H1 (cell line): ENCODE results near the gene STIM1. TPM values are rescaled to one million over a fixed set of nuclear protein-coding genes. Genes with fewer than 3 reads are reported as not detected.

Experiments used
- CHD2 ChIP-seq: IDR thresholded peaks from 2 replicates; pipeline ENCODE4 v1.6.1; 2012; ENCODE audit warnings: low read length, improper control_type of control experiment
- CREB1 ChIP-seq: IDR thresholded peaks from 2 replicates; pipeline ENCODE4 v1.6.1; 2012; ENCODE audit warnings: inconsistent platforms
- HDAC6 ChIP-seq: IDR thresholded peaks from one replicate; pipeline ENCODE4 v1.7.1; 2012; ENCODE audit warnings: low read depth, mild to moderate bottlenecking, inconsistent platforms, low read length, moderate library complexity
- RAD21 ChIP-seq, 2 experiments: IDR thresholded peaks in 1 of 2; conservative IDR thresholded peaks in 1 of 2; 2 replicates each; pipeline ENCODE4 v1.6.1; 2011; ENCODE audit warnings: low read depth in 2 of 2, low read length in 2 of 2, improper control_type of control experiment in 1 of 2, inconsistent platforms in 1 of 2, mild to moderate bottlenecking in 1 of 2, moderate library complexity in 1 of 2
- SRF ChIP-seq: IDR thresholded peaks from 2 replicates; pipeline ENCODE4 v1.6.1; 2011; ENCODE audit warnings: mild to moderate bottlenecking, low read depth, low read length, moderate library complexity
- polyA plus RNA-seq, 7 experiments: library from polyadenylated mRNA; depleted of rRNA in 3 of 7; stranded (reverse) in 5 of 7; unstranded in 2 of 7; fragments of >200 nt in 5 of 7; fragments of 200-250 nt in 2 of 7; gene quantifications; 1 replicate in 5 of 7; 2 replicates in 1 of 7; 4 replicates in 1 of 7; pipeline versions ENCODE4 v1.2.1 to v1.2.3, GENCODE V29; 2011 to 2013; ENCODE audit warnings: missing spikeins in 2 of 7, mixed read lengths in 2 of 7
- total RNA-seq: library from RNA; stranded (reverse); fragmentation: NEBNext Ultra II Directional; extraction: Animal tissue kit (Norgen Biotek cat#: 25700); gene quantifications from 2 replicates; pipeline ENCODE4 v1.2.1, GENCODE V29; 2021
- TF ChIP-seq, protein P1 (sequence below): fragments of 300-600 bp; sonication (generic); IDR thresholded peaks from 2 replicates; pipeline ENCODE4 v1.7.1; 2012; ENCODE audit warnings: low read length, moderate library complexity, mild to moderate bottlenecking, inconsistent platforms; ENCODE audit not compliant: insufficient replicate concordance

The STIM1 gene
- total and polyA plus RNA-seq, 2 of the 8 experiments (the other 6 are each of a cell fraction or from before 2014, with no cell fraction given): 11.1 to 12.2 TPM

DNA sequence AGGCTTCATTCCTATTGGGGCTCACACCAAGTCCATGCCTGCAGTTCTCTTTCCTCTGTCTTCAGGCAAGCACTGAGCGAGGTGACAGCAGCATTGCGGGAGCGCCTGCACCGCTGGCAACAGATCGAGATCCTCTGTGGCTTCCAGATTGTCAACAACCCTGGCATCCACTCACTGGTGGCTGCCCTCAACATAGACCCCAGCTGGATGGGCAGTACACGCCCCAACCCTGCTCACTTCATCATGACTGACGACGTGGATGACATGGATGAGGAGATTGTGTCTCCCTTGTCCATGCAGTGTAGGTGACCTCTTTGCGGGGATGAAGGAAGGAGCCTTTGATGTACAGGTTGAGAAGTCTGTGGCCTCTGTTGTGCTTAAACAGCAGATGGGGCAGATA, 227.7 kb downstream of the STIM1 start (continued):
- TF ChIP-seq, protein P1, sequence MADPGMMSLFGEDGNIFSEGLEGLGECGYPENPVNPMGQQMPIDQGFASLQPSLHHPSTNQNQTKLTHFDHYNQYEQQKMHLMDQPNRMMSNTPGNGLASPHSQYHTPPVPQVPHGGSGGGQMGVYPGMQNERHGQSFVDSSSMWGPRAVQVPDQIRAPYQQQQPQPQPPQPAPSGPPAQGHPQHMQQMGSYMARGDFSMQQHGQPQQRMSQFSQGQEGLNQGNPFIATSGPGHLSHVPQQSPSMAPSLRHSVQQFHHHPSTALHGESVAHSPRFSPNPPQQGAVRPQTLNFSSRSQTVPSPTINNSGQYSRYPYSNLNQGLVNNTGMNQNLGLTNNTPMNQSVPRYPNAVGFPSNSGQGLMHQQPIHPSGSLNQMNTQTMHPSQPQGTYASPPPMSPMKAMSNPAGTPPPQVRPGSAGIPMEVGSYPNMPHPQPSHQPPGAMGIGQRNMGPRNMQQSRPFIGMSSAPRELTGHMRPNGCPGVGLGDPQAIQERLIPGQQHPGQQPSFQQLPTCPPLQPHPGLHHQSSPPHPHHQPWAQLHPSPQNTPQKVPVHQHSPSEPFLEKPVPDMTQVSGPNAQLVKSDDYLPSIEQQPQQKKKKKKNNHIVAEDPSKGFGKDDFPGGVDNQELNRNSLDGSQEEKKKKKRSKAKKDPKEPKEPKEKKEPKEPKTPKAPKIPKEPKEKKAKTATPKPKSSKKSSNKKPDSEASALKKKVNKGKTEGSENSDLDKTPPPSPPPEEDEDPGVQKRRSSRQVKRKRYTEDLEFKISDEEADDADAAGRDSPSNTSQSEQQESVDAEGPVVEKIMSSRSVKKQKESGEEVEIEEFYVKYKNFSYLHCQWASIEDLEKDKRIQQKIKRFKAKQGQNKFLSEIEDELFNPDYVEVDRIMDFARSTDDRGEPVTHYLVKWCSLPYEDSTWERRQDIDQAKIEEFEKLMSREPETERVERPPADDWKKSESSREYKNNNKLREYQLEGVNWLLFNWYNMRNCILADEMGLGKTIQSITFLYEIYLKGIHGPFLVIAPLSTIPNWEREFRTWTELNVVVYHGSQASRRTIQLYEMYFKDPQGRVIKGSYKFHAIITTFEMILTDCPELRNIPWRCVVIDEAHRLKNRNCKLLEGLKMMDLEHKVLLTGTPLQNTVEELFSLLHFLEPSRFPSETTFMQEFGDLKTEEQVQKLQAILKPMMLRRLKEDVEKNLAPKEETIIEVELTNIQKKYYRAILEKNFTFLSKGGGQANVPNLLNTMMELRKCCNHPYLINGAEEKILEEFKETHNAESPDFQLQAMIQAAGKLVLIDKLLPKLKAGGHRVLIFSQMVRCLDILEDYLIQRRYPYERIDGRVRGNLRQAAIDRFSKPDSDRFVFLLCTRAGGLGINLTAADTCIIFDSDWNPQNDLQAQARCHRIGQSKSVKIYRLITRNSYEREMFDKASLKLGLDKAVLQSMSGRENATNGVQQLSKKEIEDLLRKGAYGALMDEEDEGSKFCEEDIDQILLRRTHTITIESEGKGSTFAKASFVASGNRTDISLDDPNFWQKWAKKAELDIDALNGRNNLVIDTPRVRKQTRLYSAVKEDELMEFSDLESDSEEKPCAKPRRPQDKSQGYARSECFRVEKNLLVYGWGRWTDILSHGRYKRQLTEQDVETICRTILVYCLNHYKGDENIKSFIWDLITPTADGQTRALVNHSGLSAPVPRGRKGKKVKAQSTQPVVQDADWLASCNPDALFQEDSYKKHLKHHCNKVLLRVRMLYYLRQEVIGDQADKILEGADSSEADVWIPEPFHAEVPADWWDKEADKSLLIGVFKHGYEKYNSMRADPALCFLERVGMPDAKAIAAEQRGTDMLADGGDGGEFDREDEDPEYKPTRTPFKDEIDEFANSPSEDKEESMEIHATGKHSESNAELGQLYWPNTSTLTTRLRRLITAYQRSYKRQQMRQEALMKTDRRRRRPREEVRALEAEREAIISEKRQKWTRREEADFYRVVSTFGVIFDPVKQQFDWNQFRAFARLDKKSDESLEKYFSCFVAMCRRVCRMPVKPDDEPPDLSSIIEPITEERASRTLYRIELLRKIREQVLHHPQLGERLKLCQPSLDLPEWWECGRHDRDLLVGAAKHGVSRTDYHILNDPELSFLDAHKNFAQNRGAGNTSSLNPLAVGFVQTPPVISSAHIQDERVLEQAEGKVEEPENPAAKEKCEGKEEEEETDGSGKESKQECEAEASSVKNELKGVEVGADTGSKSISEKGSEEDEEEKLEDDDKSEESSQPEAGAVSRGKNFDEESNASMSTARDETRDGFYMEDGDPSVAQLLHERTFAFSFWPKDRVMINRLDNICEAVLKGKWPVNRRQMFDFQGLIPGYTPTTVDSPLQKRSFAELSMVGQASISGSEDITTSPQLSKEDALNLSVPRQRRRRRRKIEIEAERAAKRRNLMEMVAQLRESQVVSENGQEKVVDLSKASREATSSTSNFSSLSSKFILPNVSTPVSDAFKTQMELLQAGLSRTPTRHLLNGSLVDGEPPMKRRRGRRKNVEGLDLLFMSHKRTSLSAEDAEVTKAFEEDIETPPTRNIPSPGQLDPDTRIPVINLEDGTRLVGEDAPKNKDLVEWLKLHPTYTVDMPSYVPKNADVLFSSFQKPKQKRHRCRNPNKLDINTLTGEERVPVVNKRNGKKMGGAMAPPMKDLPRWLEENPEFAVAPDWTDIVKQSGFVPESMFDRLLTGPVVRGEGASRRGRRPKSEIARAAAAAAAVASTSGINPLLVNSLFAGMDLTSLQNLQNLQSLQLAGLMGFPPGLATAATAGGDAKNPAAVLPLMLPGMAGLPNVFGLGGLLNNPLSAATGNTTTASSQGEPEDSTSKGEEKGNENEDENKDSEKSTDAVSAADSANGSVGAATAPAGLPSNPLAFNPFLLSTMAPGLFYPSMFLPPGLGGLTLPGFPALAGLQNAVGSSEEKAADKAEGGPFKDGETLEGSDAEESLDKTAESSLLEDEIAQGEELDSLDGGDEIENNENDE: no peak
- TF ChIP-seq CREB1 (no peak), SRF (no peak), CHD2 (no peak), HDAC6 (no peak), RAD21 (IDR thresholded peaks at IDR 0.05 in 1 of 2, conservative IDR thresholded peaks at IDR 0.05 in 1 of 2; ENCODE audit: low read depth in 2 of 2, low read length in 2 of 2) (no peak)
